IPS-15b (cell line): ENCODE data around the gene CMTM5.

ENCODE experiments used
- H3K27me3 ChIP-seq: one replicate; pipeline ENCODE4 v1.6.1; 2013; ENCODE audit warnings: low read length; ENCODE audit not compliant: control insufficient read depth, insufficient read depth
- H3K36me3 ChIP-seq: one replicate; pipeline ENCODE4 v1.6.1; 2013; ENCODE audit warnings: low read length; ENCODE audit not compliant: control insufficient read depth, insufficient read depth
- H3K4me1 ChIP-seq: one replicate; pipeline ENCODE4 v1.6.1; 2013; ENCODE audit warnings: mild to moderate bottlenecking, low read length; ENCODE audit not compliant: control insufficient read depth, insufficient read depth
- H3K4me3 ChIP-seq: one replicate; pipeline ENCODE4 v1.5.1; 2013; ENCODE audit warnings: low read depth, low read length
- H3K9ac ChIP-seq: one replicate; pipeline ENCODE4 v1.6.1; 2013; ENCODE audit warnings: low read depth, mild to moderate bottlenecking, low read length
- H3K9me3 ChIP-seq: one replicate; pipeline ENCODE4 v1.6.1; 2013; ENCODE audit warnings: mild to moderate bottlenecking, low read length; ENCODE audit not compliant: control insufficient read depth, insufficient read depth

Gene CMTM5, protein sequence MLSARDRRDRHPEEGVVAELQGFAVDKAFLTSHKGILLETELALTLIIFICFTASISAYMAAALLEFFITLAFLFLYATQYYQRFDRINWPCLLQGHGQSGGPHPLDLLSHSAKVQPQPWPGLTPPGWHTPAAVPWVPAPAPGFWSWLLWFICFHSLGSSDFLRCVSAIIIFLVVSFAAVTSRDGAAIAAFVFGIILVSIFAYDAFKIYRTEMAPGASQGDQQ

DNA sequence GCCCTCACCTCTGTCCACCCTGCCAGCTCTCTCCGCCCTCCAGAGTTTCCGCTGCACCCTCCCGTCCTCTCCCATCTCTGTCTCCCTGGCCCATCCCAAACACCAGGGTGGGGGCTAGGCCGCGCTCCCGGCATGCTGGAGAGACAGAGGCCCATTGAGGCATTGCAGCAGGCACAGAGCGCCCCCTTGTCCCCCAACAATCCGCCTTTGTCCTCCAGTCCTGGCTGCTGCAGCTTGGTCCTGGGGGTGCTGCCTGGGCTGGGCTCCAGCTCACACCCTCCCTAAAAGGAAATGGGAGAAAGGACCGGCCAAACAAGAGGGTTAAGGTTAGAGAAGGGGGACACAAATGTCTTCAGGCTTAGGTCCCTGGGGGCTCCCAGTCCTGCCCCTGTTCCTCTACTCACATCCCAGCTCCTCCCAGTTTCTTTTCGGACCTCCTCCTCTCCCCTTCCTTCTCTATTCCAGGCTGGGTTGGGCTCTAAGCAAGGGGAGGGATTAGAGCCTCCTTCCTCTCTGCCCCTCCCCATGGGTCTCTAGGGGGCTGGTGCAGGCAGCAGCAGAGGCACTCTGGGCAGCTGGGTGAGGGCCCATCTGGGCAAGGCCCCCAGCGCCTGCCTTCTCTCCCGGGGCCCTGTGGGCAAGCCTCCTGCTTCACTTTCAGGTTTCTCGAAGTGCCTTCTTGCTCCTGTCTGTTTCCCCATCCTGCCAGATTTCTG is at the start of gene CMTM5:
Gene CMTM5 (plus strand): TSS at position 565 of the 716 bp plus-strand sequence. CDS start 206 bp downstream, outside the sequence.
- Histone ChIP-seq H3K4me3 (peak within 1 kb of the TSS; percentile 15), H3K4me1 (peaks cover 2% of the 10 kb centered on the region), H3K27me3 (peaks cover 27% of the 10 kb centered on the region), H3K36me3 (no peaks in the 10 kb centered on the region), H3K9me3 (no peaks in the 10 kb centered on the region), H3K9ac (no peak within 1 kb of the TSS)

GRCh38 chr14:23327947-23328744 is 48.7 kb upstream of the CMTM5 start:
- no peaks in the 10 kb centered on the region for H3K9me3 ChIP-seq
- no peak overlapping the region for H3K4me3 ChIP-seq
- no peak overlapping the region for H3K9ac ChIP-seq
- H3K4me1 ChIP-seq: no peaks in the 10 kb centered on the region
- H3K27me3 ChIP-seq: no peaks in the 10 kb centered on the region
- peaks cover 13% of the 10 kb centered on the region for H3K36me3 ChIP-seq

- H3K27me3 ChIP-seq: no peaks in the 10 kb centered on the region
- no peaks in the 10 kb centered on the region for H3K4me1 ChIP-seq
- H3K9ac ChIP-seq: no peak overlapping the region
- H3K9me3 ChIP-seq: peaks cover 6% of the 10 kb centered on the region
- no peaks in the 10 kb centered on the region for H3K36me3 ChIP-seq
- H3K4me3 ChIP-seq: no peak overlapping the region
These were observed 41.2 kb upstream of the CMTM5 start for GRCh38 chr14:23335623-23336022.

GRCh38 chr14:23339506-23340268 is 37.2 kb upstream of the CMTM5 start:
- Histone ChIP-seq H3K4me3 (no peak overlapping the region), H3K9ac (no peak overlapping the region), H3K36me3 (no peaks in the 10 kb centered on the region), H3K27me3 (no peaks in the 10 kb centered on the region), H3K4me1 (no peaks in the 10 kb centered on the region), H3K9me3 (peaks cover 6% of the 10 kb centered on the region)

DNA sequence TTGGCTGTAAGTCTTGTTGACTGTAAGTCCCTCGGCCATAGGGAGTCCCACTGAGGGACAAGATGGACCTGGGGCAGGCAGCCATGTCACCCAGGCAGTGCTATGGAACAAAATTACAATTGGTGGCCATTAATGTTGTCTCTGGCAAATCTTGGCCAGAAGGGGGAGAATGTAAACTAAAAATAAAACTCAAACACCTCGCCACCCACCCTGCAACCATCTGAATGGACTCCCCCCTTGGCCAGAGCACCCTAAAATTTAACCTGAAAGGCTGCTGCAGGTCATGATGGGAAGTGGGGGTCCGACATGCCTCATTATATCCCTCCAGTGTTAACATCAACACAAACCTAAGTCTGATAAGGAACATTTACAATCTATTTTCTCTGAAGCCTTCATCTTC is 32.4 kb upstream of the CMTM5 start:
- H3K27me3 ChIP-seq: no peaks in the 10 kb centered on the region
- no peak overlapping the region for H3K9ac ChIP-seq
- H3K36me3 ChIP-seq: no peaks in the 10 kb centered on the region
- H3K4me1 ChIP-seq: peaks cover 5% of the 10 kb centered on the region
- H3K4me3 ChIP-seq: no peak overlapping the region
- H3K9me3 ChIP-seq: no peaks in the 10 kb centered on the region

GRCh38 chr14:23345987-23346692 is 30.7 kb upstream of the CMTM5 start:
- Histone ChIP-seq H3K9ac (no peak overlapping the region), H3K36me3 (no peaks in the 10 kb centered on the region), H3K9me3 (no peaks in the 10 kb centered on the region), H3K27me3 (peaks cover 7% of the 10 kb centered on the region), H3K4me1 (peaks cover 5% of the 10 kb centered on the region), H3K4me3 (no peak overlapping the region)

DNA sequence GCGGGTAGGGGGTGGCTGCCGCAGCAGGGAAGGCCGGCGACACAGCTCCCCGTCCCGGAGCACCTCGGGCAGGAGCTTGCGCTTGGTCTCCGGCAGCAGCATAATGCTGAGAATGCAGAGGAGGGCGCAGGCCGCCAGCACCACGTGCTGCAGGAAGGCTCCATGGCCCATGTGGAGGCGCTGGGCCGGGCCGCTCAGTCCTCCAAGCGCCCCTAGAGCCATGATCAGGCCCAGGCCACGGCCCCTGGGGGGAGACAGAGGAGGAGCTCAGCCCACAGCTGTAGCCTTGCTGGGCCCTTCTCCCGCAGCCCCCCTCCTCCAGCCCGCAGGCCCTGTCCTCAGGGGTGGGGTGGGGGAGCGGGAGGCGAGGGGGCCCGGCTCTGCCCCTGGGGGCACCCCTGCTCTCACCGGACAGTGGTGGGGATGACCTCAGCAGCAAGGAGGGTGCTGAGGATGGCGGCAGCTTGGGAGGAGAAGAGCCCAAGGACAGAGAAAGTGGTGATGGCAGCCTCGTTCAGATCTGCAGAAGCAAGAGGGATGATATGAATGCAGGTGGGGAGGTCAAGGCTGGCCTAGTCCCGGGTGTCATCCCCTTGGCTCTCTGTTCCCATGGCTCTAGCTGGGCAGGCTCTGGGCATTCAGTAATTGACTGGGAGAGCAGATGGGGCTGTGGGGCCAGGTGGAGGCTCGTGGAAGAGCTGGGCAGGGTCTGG is 30.0 kb upstream of the CMTM5 start:
- no peaks in the 10 kb centered on the region for H3K36me3 ChIP-seq
- H3K27me3 ChIP-seq: peaks cover 13% of the 10 kb centered on the region
- peaks cover 5% of the 10 kb centered on the region for H3K4me1 ChIP-seq
- no peak overlapping the region for H3K9ac ChIP-seq
- H3K9me3 ChIP-seq: no peaks in the 10 kb centered on the region
- H3K4me3 ChIP-seq: no peak overlapping the region

- peaks cover 13% of the 10 kb centered on the region for H3K27me3 ChIP-seq
- H3K9me3 ChIP-seq: no peaks in the 10 kb centered on the region
- no peak overlapping the region for H3K9ac ChIP-seq
- H3K4me1 ChIP-seq: peaks cover 5% of the 10 kb centered on the region
- H3K36me3 ChIP-seq: no peaks in the 10 kb centered on the region
- no peak overlapping the region for H3K4me3 ChIP-seq
These were observed 29.2 kb upstream of the CMTM5 start for GRCh38 chr14:23347406-23348296.

DNA sequence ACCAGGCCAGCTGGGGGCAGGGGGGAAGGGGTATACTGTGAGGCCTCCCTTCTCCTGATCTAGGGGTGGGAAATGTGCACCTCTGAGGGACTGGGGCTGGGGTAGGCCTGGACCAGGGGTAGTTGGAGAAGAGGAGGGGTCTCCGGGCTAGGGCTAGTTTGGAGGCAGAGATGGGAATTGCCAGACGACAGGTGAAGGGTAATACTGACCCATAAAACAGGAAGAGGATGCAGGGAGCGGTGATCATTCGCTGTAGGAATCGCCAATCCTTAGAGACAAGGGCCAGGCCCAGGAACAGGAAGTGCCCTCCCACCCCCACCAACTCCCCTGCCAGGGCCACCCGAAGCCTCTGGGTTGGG is 28.6 kb upstream of the CMTM5 start:
- peaks cover 17% of the 10 kb centered on the region for H3K27me3 ChIP-seq
- peaks cover 5% of the 10 kb centered on the region for H3K4me1 ChIP-seq
- H3K9ac ChIP-seq: no peak overlapping the region
- H3K36me3 ChIP-seq: no peaks in the 10 kb centered on the region
- H3K4me3 ChIP-seq: no peak overlapping the region
- no peaks in the 10 kb centered on the region for H3K9me3 ChIP-seq
